ENCODE results near the gene BORCS6.

DNA sequence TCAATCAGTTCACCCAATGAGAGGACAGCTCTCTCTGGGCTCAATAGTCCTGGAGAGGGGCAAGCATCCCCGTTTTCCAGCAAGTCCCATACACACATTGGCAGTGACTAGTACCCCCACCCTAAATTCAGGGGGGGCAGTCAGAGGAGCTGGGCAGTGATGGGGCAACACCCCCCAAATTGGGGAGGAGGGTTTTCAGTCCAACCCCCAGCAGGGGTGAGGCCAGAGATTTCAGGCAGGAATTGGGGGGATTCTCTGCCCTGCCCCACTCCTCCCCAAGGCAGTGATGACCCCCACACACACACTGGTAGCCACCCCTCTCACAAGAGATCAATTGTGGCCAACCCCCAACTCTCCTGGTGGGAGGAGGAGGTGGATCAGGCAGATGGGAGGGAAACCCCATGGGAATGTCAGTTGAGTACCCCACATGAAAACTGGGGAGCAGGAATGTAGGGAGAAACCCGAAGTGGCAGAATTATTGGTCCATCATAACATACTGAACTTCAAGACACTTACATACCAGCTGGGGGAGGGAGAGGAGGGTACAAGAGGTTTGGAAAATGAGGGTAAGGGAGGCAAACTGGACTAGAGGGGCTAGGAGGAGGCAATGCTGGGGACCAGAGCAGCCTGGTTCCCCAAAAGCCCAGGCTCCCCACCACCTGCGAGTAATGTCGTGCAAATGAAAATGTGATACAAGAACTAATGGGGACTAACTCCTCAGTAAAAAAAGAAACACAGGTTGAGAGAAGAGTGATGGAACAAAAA, 30.3 kb downstream of the BORCS6 start:
- TF ChIP-seq GATA2 (IDR thresholded peaks at IDR 0.05; ENCODE audit: low read depth, low read length) = no peak
- TF ChIP-seq GATA3 (IDR thresholded peaks at IDR 0.05; ENCODE audit: low read depth, low read length) = no peak

Data from SH-SY5Y (cell line).